Inferior parietal cortex (tissue), 1 donor: ENCODE data around the gene SPINK9.
"Not testable (repeated sequence)": the region's sequence is repeated elsewhere in the genome, so short reads cannot be mapped to it uniquely, and the experiment has no call there.

Experiments used
- DNase-seq: peaks from one replicate; pipeline ENCODE4 v3.0.0-alpha.2; 2016; ENCODE audit errors: extremely low spot score

Gene SPINK9, protein sequence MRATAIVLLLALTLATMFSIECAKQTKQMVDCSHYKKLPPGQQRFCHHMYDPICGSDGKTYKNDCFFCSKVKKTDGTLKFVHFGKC

DNA sequence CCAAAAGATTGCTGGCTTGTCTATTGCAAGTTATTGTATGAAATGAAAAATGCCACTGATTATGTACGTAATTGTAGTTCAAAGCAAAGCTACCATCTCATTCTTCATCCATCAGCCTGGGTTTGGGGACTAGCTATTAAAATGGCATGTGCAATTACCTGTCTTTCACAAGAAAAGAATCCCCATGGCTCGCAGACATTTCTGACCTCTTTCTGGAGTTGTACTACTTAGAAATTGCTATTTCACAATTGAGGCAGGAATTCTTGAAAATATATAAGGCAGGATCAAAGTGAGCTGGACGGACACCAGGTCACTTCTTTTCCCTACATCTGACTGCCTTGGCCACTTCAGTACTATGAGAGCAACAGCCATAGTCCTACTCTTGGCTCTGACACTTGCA is at the start of gene SPINK9:
SPINK9 (plus strand) TSS at position 301 of the 400 bp plus-strand sequence; CDS start at position 356, 55 bp downstream.
- DNase-seq = no peak

DNA sequence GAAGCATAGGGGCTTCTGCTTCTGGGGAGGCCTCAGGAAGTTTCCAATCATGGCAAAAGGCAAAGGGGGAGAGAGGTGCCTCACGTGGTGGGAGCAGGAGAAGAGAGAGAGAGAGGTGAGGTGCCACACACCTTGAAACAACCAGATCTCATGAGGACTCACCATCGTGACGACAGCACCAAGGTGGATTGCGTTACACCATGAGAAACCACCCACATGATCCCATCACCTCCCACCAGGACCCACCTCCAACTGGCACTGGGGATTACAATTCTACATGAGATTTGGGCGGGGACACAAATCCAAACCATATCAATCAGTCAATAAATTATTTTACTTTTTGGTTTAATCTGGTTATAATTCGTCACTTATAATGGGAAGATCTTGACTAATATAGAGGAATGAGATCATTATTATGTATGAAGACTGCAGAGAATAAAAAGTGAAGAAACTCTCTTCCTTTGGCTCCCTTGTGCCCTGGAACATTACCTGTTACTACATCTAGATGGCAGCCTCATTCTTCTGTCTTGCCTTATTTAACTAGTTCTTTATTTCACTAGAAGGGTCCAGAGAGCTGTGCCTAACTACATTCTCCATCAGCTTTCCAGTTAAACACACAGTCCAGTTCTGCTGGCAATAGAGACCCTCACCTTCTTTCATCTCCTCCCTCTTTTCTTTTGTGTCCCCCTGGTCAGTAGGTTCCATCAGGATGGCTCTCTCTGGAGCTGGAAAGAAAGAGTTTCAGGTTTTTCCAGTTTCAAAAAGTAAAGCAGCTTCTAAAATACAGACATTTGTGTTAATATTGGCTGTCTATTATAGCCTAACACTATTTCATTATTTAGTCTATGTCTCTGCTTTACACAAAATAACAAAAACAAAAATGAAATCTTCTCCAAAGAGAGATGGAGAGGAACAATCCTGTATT is 44.8 kb upstream of the SPINK9 start:
- no peak for DNase-seq

DNA sequence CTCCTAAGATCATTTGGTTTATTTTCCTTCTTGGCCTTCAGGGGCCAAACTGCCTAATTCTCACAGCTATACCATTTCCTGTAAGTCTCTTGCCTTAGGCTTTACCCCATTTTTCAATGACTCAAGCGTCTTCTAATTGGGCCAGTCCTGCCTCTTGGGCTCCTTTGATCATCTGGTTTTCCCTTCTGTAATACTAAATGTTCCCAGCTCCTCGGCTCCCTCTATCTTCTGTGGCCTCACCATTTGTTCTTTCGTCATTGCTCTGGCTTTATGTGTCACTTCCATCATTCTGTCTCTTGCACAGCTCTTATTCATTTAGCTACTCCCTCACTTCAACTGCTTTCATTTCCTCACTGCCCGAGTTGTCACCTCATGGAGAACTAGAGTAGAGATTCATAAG is 37.6 kb upstream of the SPINK9 start:
- no peak for DNase-seq

DNA sequence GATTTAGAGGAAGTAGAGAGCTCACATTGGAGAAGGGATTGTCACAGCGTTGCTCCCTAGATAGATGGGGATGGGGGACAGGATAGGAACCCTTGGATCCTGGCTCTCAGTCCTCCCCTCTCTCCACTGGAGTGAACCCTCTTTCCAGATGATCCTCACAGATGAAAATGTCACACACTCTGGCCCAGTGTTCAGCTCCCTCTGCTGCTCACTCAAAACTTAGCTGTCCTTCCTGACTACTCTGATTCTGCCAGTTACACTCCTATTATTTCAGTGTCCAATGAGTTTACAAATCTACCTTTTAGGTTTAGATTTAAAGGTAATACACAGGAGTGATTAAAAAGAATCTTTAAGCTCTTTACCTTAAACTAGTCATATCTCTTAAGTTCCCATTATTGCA is 28.9 kb upstream of the SPINK9 start:
- no peak for DNase-seq

DNA sequence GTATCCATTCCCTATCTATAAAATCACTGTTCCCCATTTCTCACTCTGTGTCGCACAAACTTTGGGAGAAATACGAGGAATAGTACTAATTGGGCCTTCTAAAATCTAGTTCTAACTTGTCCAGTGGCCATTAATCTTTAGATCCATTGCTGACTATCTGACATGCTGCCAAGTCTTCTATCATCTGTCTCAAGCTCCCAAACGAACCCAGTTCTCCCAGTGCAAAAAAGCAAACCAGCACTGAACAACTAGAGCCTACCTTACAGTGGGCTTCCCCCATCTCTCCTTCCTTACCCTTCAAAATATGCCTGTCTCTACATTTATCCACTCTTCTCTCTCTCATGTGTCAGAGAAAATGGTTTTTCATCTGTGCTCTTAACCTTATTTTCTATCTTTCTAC is 26.3 kb upstream of the SPINK9 start:
- DNase-seq = no peak

DNA sequence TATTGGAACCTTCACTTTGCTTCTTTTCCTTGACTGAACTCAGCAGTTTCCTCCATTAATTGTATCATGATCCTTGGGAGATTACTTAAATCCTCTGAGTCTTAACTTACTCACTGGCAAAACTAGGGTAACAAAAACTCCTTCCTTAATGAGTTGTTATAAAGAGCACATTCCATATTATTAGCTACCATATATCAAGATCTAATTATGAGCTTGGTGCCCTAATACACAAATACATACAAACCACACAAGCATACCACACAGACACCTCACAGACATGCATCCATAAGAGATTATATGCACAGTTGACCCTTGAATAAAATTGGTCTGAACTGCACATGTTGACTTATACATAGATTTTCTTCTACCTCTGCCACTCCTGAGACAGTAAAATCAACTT is 25.6 kb upstream of the SPINK9 start:
- no peak for DNase-seq

DNA sequence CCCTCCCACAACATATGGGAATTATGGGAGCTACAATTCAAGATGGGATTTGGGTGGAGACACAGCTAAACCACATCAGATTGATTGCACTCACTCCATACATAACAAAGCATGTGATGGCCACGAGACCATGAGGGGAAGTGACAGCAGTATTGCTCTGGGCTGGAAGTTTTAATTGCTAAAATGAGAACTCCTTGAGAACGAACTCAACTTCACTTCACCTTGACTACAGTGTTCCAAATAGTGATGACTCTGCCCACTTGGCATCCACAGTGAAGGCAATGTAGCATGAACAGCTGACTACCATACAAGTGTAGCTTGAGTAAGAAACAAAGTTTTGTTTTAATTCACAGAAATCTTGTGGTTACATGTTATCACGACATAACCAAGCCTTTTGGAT is 23.9 kb upstream of the SPINK9 start:
- DNase-seq = no peak

DNA sequence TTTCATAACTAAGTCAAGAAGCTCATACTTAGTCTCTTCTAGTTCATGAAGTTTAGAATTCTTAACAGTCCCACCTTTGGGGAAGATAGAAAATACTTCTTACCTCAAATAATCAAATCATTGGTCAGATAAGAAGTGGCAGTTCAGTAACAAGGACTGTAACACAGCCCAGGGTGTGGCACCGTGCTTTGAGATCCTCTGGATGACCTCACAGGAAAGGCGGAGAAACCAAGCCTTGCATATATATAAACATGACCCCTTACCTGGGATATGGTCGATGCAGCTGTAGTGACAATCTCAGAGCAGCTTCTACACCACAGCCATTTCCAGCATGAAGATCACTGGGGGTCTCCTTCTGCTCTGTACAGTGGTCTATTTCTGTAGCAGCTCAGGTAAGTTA is 23.2 kb upstream of the SPINK9 start, which contains the start of gene SPINK7:
SPINK7 (plus strand) TSS at position 271 of the 400 bp plus-strand sequence; CDS start at position 332, 61 bp downstream.
- no peak for DNase-seq

DNA sequence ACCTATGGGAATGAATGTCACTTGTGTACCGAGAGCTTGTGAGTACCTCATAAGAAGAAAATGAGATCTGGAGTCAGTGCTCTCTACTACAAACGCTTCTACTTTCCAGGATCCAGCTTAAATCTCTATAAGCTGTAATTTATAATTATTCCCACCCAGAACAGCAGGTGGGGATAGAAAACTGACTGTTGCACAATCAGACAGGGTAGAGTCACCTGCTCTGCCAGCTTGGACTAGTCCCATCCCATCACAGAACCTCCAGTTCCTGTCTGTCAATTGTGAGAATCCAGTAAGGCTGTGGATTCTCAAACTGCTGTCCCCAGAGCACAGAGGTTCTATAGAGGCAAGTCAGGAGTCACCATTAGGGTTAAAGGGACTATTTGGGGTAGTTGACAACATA is 21.2 kb upstream of the SPINK9 start:
- no peak for DNase-seq

DNA sequence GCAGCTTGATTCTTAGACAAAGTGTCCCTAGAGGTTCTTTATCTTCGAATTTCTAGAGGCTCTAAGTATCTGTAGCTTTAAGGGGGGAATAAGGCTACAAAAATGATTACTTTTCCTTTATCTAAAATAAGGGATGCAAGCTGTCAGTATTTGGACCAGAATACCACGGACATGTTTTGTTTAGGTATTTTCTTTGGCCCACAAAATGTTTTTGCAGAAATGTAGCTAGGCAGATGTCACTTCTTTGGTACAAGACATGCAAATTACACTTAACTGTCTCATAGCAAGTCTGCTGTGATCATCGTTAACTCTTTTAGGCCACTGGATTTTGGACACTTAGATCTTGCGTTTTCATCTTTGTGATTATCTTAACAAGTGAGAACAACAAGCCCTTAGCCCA is 20.6 kb upstream of the SPINK9 start:
- DNase-seq = no peak

DNA sequence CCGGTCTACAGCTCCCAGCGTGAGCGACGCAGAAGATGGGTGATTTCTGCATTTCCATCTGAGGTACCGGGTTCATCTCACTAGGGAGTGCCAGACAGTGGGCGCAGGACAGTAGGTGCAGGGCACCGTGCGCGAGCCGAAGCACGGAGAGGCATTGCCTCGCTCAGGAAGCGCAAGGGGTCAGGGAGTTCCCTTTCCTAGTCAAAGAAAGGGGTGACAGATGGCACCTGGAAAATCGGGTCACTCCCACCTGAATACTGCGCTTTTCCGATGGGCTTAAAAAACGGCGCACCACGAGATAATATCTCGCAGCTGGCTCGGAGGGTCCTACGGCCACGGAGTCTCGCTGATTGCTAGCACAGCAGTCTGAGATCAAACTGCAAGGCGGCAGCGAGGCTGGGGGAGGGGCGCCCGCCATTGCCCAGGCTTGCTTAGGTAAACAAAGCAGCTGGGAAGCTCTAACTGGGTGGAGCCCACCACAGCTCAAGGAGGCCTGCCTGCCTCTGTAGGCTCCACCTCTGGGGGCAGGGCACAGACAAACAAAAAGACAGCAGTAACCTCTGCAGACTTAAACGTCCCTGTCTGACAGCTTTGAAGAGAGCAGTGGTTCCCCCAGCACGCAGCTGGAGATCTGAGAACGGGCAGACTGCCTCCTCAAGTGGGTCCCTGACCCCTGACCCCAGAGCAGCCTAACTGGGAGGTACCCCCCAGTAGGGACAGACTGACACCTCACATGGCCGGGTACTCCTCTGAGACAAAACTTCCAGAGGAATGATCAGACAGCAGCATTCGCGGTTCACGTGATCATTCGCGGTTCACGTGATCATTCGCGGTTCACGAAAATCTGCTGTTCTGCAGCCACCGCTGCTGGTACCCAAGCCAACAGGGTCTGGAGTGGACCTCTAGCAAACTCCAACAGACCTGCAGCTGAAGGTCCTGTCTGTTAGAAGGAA is 15.1 kb upstream of the SPINK9 start:
- not testable (repeated sequence) for DNase-seq

DNA sequence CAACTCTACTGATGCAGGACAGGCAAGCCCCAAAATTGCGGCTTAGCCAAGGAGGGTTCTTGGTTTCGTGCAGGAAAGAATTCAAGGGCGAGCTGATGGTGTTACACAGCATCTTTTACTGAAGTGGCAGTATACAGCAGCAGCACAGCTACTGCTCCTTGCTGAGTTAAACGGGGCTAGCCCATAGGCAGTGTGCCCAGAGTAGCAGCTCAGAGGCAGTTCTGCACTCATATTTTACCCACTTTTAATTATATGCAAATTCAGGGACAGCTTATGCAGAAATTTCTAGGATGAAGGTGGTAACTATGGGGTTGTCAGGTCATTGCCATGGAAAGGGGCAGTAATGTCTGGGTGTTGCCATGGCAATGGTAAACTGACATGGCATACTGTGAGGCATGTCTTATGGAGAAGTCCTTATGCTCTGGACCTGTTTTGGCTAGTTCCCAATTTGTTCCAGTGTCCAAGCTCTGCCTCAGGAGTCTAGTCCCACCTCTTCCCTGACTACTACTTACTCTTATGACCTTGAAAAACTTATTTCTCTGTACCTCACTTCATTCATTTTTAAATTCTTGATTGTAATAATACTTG is 2.0 kb upstream of the SPINK9 start:
- DNase-seq = no peak

DNA sequence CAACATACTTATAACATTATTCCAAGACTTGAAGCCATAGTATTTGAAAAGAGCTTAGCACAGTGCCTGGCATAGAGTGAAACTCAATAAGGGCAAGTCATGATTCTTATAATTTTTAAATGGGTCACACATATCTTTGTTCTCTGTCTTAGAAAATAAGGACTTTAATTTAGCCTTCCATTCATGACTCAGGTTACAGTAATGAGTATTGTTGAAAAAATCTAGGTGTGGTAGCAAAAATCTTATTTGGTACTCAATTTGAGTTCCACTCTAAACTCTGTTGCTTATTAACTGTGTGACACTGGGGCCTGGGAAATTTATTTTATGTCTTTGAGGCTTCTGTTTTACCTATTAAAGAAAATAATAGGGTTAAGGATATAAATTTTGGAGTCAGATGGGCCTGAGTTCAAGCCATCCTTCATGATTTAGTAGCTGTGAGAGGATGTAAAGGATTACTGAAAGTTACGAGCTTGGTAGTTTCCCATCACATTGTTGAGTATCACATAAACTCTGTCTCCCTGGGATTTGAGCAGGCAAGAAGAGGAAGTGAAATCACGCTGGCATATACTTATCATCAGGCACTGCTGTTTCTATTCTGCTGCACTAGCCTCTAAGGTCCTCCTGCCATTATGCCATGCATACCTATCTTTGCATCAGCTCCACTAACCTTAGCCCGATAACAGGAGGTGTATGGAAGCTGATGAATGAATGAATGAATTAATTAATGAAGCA is 1.5 kb downstream of the SPINK9 start:
- DNase-seq = no peak

DNA sequence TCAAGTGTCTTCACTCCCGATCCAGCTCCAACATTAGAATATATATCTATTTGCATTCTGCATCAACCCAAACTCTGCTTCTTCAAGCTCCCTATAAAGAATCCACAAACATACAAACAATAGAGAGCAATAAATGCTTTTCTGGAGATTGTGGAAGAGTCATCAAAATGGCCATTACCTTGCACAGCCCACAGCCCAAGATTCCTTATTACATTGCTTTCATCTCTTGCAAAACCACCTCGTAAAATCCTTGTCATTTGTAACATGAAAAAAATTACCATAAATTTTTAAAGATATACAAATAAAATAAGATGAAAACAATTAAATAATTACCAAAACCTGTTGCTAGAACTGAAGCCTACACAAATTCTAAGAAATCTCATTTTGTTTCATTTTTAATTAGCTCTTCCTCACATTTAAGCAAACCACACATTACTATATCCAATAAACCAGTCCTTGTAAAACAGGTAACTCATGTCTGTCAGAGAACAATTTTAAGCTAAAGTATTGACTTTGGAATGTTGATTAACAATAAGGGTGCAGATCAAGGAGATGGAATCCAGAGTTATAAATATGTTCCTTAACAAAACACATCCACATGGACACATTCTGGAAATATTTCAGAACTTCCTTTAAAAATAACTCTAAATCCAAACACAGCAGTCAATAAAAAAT is 7.1 kb downstream of the SPINK9 start:
- no peak for DNase-seq

DNA sequence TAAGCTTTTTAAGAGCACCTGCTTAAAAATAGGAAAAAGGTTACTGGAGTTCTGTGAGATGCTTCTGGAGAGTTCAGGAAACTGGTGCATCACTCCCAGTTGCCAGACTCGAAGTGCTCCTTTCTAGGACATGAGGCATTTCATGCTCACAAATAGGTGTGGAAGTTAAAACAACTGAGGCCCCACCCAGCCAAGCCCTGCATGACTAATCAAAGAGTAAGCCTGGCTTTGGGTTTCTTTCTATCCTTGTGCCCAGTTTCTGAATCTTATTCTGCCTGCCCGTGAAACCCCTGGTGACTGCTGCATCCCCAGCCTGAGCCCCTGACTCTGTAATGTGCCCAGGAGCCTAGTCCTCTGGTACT is 7.7 kb downstream of the SPINK9 start:
- DNase-seq = no peak

DNA sequence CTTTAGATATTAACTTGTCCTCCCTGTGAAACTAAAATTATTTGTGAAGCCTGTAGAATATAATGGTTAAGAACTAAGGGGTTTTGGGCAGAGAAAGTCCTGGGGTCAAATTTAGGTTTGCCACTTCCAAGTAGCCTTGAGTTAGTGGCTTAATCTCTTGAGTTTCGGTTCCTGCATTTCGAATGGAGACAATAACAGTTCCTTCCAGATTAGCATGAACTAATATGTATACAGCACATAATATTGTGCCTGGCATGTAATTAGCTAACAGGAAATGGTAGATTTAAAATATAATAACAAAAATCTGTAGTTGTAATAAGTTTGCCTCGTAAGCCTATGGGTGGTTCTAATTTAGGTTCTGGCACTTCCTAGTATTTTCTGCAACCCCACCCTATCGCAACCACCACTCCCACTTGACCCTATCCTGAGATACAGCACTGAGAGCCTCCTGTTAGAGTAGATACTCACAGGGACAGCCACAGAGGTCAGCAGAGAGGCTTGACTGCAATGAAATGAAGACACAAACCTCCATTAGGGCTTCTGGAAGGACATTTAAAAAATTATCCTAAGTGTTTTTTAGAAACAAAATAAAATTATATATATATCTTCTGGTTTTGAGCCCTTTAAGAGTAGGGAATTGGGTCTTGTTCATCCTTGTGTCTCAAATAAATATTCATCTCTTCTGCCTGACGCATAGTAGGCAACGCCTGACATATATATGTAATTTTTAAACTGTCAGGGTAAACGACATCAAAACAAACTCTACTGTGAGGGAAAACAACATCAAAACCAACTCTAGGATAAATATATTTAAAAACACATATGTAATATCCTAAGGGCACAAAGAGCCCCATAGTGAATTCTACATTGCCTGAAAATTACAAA is 8.5 kb downstream of the SPINK9 start:
- no peak for DNase-seq

DNA sequence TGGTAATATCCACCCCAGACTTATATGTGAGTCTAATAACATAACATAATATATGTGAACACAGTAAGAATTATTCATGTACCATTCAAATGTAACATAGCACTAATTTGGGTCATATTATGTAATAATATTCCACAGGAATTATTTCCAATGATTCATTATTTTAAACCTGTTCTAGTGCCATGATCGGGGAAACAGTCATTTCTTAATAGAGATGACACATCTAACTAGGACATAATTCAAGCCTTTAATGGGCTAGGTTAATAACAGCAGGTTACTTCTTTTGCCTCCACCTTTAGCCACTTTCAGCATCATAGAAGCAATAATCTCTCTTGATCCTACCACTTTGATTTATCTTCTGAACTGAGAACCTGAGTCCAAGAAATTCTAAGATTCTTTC is 12.3 kb downstream of the SPINK9 start:
- no peak for DNase-seq

DNA sequence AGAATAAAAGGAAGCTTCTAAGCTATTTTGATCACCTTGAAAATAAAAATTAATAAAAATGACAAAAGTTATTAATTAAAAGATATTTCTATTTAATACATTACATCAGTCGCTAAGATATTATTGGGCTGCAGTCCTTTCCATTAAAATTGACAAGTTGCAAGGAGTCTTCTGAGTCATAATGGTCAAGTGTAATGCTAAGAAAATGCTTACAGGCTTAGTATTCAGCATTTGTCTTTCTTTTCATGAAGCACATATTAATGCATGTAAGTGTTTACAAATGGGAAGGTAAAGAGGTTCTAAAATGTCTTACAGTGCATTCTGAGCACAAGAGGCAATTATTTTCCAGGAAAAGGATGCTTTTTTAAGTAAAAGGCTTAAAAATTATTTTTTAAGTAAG is 17.3 kb downstream of the SPINK9 start:
- DNase-seq = no peak

DNA sequence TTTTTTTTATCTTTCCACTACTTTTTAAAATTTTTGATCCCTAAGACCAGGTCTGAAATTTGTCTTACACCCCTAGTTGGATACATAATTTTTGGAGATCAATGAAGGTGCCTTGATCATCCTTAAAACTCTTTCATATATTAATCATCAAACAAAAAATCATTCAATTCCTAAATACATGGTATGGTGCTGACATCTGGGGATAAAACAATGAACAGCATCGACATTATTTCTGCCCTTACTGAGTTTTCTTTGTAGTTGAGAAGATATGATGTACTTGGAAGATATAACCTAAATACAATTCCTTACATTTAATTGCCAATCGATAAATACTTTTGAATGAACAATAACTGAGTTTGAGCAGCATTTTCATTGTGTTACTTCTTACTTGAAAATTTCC is 18.3 kb downstream of the SPINK9 start:
- DNase-seq = no peak

DNA sequence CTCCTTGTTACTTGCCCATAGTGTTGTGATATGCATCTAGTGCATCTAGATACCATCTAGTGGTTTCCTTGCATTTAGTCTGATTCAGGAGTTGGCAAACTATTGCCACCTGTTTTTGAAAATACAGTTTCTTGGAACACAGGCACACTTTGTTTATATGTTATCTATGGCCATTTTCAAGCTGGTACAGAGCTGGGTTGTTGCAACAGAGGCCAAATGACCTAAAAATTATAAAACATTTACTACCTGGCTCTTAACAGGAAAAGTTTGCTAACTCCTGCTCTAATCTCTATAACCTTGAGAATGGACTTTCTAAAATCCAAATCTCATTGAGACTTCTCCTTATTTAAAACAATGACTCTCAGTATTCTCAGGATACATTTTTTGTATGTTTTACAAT is 29.0 kb downstream of the SPINK9 start:
- no peak for DNase-seq
